T-helper 22 cell (primary cell): Measurements from ENCODE around the gene ITGAE.
"Not testable (repeated sequence)": the region's sequence is repeated elsewhere in the genome, so short reads cannot be mapped to it uniquely, and the experiment has no call there.

Experiments used
- DNase-seq: peaks from one replicate; pipeline ENCODE4 v3.0.0-alpha.2; 2020; ENCODE audit warnings: low read depth

The ITGAE gene

GRCh38 chr17:3800362-3801271, at the start of gene ITGAE:
Gene ITGAE, minus strand, starts transcription at chr17:3801188. Its CDS starts 44 bp downstream, at chr17:3801144.
- no peak for DNase-seq

GRCh38 chr17:3848229-3848835, 47.3 kb upstream of the ITGAE start:
- no peak for DNase-seq

GRCh38 chr17:3847165-3847670, 46.2 kb upstream of the ITGAE start:
- DNase-seq, result no peak

GRCh38 chr17:3846437-3847164, 45.6 kb upstream of the ITGAE start:
- DNase-seq, result no peak

GRCh38 chr17:3845621-3846436, 44.8 kb upstream of the ITGAE start, which contains the start of gene NCBP3:
Gene NCBP3, minus strand, starts transcription at chr17:3846246. Its CDS starts 23 bp downstream, at chr17:3846223.
- DNase-seq, result peak; percentile 77

- no peak for DNase-seq
These were observed 44.3 kb upstream of the ITGAE start for GRCh38 chr17:3845291-3845620.

- not testable (repeated sequence) for DNase-seq
These were observed 43.6 kb upstream of the ITGAE start for GRCh38 chr17:3844556-3844955.

- DNase-seq, result no peak
These were observed 43.0 kb upstream of the ITGAE start for GRCh38 chr17:3843935-3844516.

GRCh38 chr17:3838206-3838605, 37.2 kb upstream of the ITGAE start:
- no peak for DNase-seq

- no peak for DNase-seq
These were observed 35.6 kb upstream of the ITGAE start for GRCh38 chr17:3836551-3836950.

GRCh38 chr17:3835410-3836229, 34.6 kb upstream of the ITGAE start:
- no peak for DNase-seq

- no peak for DNase-seq
These were observed 33.8 kb upstream of the ITGAE start for GRCh38 chr17:3834811-3835210.

GRCh38 chr17:3828852-3829232, 27.9 kb upstream of the ITGAE start:
- DNase-seq, result no peak

GRCh38 chr17:3828151-3828851, 27.3 kb upstream of the ITGAE start:
- no peak for DNase-seq

- DNase-seq, result peak; percentile 34
These were observed 26.3 kb upstream of the ITGAE start for GRCh38 chr17:3827124-3827773.

- no peak for DNase-seq
These were observed 25.2 kb upstream of the ITGAE start for GRCh38 chr17:3826191-3826590.

GRCh38 chr17:3821101-3821500, 20.1 kb upstream of the ITGAE start:
- no peak for DNase-seq

GRCh38 chr17:3818786-3819185, 17.8 kb upstream of the ITGAE start:
- DNase-seq, result no peak
